ENCODE data around the gene CFAP299. TPM values are rescaled to one million over a fixed set of nuclear protein-coding genes. Genes with fewer than 3 reads are reported as not detected.

The CFAP299 gene
- total and polyA plus RNA-seq, 2 experiments from 2014 or later = not detected

- TF ChIP-seq CTCF (IDR thresholded peaks at IDR 0.05; ENCODE audit: poor library complexity) = no peak
- TF ChIP-seq EZH2phosphoT487 (IDR thresholded peaks at IDR 0.05; ENCODE audit: low read depth, severe bottlenecking, unreplicated experiment) = no peak
- no peak for TF ChIP-seq EZH2 (IDR thresholded peaks at IDR 0.05; ENCODE audit: borderline replicate concordance)
- Histone ChIP-seq H3K9me2 (replicated peaks; ENCODE audit: insufficient read depth) (no peaks in the 10 kb centered on the region), H3K27ac (no peak overlapping the region), H3K4me1 (ENCODE audit: insufficient read depth) (no peaks in the 10 kb centered on the region), H3K4me2 (no peak overlapping the region), H4K20me1 (ENCODE audit: insufficient read depth, poor library complexity, severe bottlenecking) (no peaks in the 10 kb centered on the region), H3K9me3 (ENCODE audit: low read depth) (no peaks in the 10 kb centered on the region), H3K27me3 (no peaks in the 10 kb centered on the region), H2AFZ (no peak overlapping the region), H3K4me3 (no peak overlapping the region), H3K36me3 (replicated peaks; ENCODE audit: insufficient read depth, low read depth) (no peaks in the 10 kb centered on the region), H3K79me2 (no peaks in the 10 kb centered on the region)
- no peak for DNase-seq (ENCODE audit: low spot score)
- 51% methylated on average over 2 of the region's 2 CpGs for WGBS (ENCODE audit: low lambda C conversion rate, missing lambda C conversion rate)
These were observed 587.4 kb downstream of the CFAP299 start for GRCh38 chr4:80922941-80923340.

GRCh38 chr4:80925293-80925692 is 589.8 kb downstream of the CFAP299 start:
- no peaks in the 10 kb centered on the region for H3K27me3 ChIP-seq
- H3K36me3 ChIP-seq (replicated peaks; ENCODE audit: insufficient read depth, low read depth) = no peaks in the 10 kb centered on the region
- no peak for DNase-seq (ENCODE audit: low spot score)
- no peaks in the 10 kb centered on the region for H3K9me2 ChIP-seq (replicated peaks; ENCODE audit: insufficient read depth)
- no peaks in the 10 kb centered on the region for H3K4me1 ChIP-seq (ENCODE audit: insufficient read depth)
- no peaks in the 10 kb centered on the region for H4K20me1 ChIP-seq (ENCODE audit: insufficient read depth, poor library complexity, severe bottlenecking)
- no peak overlapping the region for H3K4me3 ChIP-seq
- no peak overlapping the region for H3K27ac ChIP-seq
- H3K4me2 ChIP-seq = no peak overlapping the region
- 96% methylated on average over 1 of the region's 1 CpG for WGBS (ENCODE audit: low lambda C conversion rate, missing lambda C conversion rate)
- no peaks in the 10 kb centered on the region for H3K9me3 ChIP-seq (ENCODE audit: low read depth)
- no peak for TF ChIP-seq CTCF (IDR thresholded peaks at IDR 0.05; ENCODE audit: poor library complexity)
- no peak for TF ChIP-seq EZH2phosphoT487 (IDR thresholded peaks at IDR 0.05; ENCODE audit: low read depth, severe bottlenecking, unreplicated experiment)
- no peak for TF ChIP-seq EZH2 (IDR thresholded peaks at IDR 0.05; ENCODE audit: borderline replicate concordance)
- H2AFZ ChIP-seq = no peak overlapping the region
- no peaks in the 10 kb centered on the region for H3K79me2 ChIP-seq

- DNase-seq (ENCODE audit: low spot score) = no peak
- 79% methylated on average over 1 of the region's 1 CpG for WGBS (ENCODE audit: low lambda C conversion rate, missing lambda C conversion rate)
- no peaks in the 10 kb centered on the region for H3K79me2 ChIP-seq
- no peaks in the 10 kb centered on the region for H3K27me3 ChIP-seq
- H3K4me1 ChIP-seq (ENCODE audit: insufficient read depth) = no peaks in the 10 kb centered on the region
- H2AFZ ChIP-seq = no peak overlapping the region
- no peaks in the 10 kb centered on the region for H4K20me1 ChIP-seq (ENCODE audit: insufficient read depth, poor library complexity, severe bottlenecking)
- TF ChIP-seq EZH2phosphoT487 (IDR thresholded peaks at IDR 0.05; ENCODE audit: low read depth, severe bottlenecking, unreplicated experiment) (no peak), CTCF (IDR thresholded peaks at IDR 0.05; ENCODE audit: poor library complexity) (no peak)
- no peak overlapping the region for H3K4me2 ChIP-seq
- H3K4me3 ChIP-seq = no peak overlapping the region
- H3K9me3 ChIP-seq (ENCODE audit: low read depth) = no peaks in the 10 kb centered on the region
- no peaks in the 10 kb centered on the region for H3K36me3 ChIP-seq (replicated peaks; ENCODE audit: insufficient read depth, low read depth)
- H3K27ac ChIP-seq = no peak overlapping the region
- no peaks in the 10 kb centered on the region for H3K9me2 ChIP-seq (replicated peaks; ENCODE audit: insufficient read depth)
These were observed 590.9 kb downstream of the CFAP299 start for GRCh38 chr4:80926446-80926845.

- Histone ChIP-seq H2AFZ (no peak overlapping the region), H3K9me2 (replicated peaks; ENCODE audit: insufficient read depth) (no peaks in the 10 kb centered on the region), H3K27me3 (no peaks in the 10 kb centered on the region), H3K4me1 (ENCODE audit: insufficient read depth) (no peaks in the 10 kb centered on the region), H3K27ac (no peak overlapping the region), H3K4me2 (no peak overlapping the region), H4K20me1 (ENCODE audit: insufficient read depth, poor library complexity, severe bottlenecking) (no peaks in the 10 kb centered on the region), H3K36me3 (replicated peaks; ENCODE audit: insufficient read depth, low read depth) (no peaks in the 10 kb centered on the region), H3K9me3 (ENCODE audit: low read depth) (no peaks in the 10 kb centered on the region), H3K4me3 (no peak overlapping the region), H3K79me2 (no peaks in the 10 kb centered on the region)
- no peak for TF ChIP-seq CTCF (IDR thresholded peaks at IDR 0.05; ENCODE audit: poor library complexity)
- no peak for TF ChIP-seq EZH2phosphoT487 (IDR thresholded peaks at IDR 0.05; ENCODE audit: low read depth, severe bottlenecking, unreplicated experiment)
- TF ChIP-seq EZH2 (IDR thresholded peaks at IDR 0.05; ENCODE audit: borderline replicate concordance) = no peak
- DNase-seq (ENCODE audit: low spot score) = no peak
- WGBS (ENCODE audit: low lambda C conversion rate, missing lambda C conversion rate) = 73% methylated on average over 1 of the region's 1 CpG
These were observed 591.4 kb downstream of the CFAP299 start for GRCh38 chr4:80926891-80927290.
